Measurements from ENCODE around the gene TTC7B. TPM values are rescaled to one million over a fixed set of nuclear protein-coding genes. Genes with fewer than 3 reads are reported as not detected.

TTC7B gene
- total and polyA plus RNA-seq, 4 donors, result 23.1 to 85.0 (median 54.6) TPM

- peaks cover 15% of the 10 kb centered on the region for H3K36me3 ChIP-seq (ENCODE audit: control insufficient read depth, insufficient read depth, low read length)
- H3K4me3 ChIP-seq (ENCODE audit: low read depth, low read length), result no peak overlapping the region
- H3K27me3 ChIP-seq (ENCODE audit: control insufficient read depth, insufficient read depth, low read length), result no peaks in the 10 kb centered on the region
- peak in 1 of 6 donors; percentile 50 for DNase-seq (ENCODE audit: low read depth in 4 of 6, low spot score in 6 of 6)
- H3K27ac ChIP-seq (ENCODE audit: low read depth, low read length), result peak overlapping the region; percentile 22
- WGBS (ENCODE audit: insufficient coverage), result 41% methylated on average over 4 of the region's 7 CpGs
- H3K4me1 ChIP-seq (ENCODE audit: control insufficient read depth, insufficient read depth, low read length), result peaks cover 28% of the 10 kb centered on the region
- H3K9me3 ChIP-seq (ENCODE audit: control insufficient read depth, insufficient read depth, low read length), result no peaks in the 10 kb centered on the region
Measured at GRCh38 chr14:90608929-90609341, 207.3 kb downstream of the TTC7B start.

GRCh38 chr14:90608281-90608680 is 207.9 kb downstream of the TTC7B start:
- H3K4me1 ChIP-seq (ENCODE audit: control insufficient read depth, insufficient read depth, low read length), result peaks cover 22% of the 10 kb centered on the region
- H3K4me3 ChIP-seq (ENCODE audit: low read depth, low read length), result no peak overlapping the region
- DNase-seq (ENCODE audit: low read depth in 4 of 6, low spot score in 6 of 6), result no peak
- H3K36me3 ChIP-seq (ENCODE audit: control insufficient read depth, insufficient read depth, low read length), result peaks cover 10% of the 10 kb centered on the region
- no peak overlapping the region for H3K27ac ChIP-seq (ENCODE audit: low read depth, low read length)
- WGBS (ENCODE audit: insufficient coverage), result 81% methylated on average over 3 of the region's 11 CpGs
- no peaks in the 10 kb centered on the region for H3K9me3 ChIP-seq (ENCODE audit: control insufficient read depth, insufficient read depth, low read length)
- no peaks in the 10 kb centered on the region for H3K27me3 ChIP-seq (ENCODE audit: control insufficient read depth, insufficient read depth, low read length)

- 66% methylated on average over 10 of the region's 10 CpGs for WGBS (ENCODE audit: insufficient coverage)
- Histone ChIP-seq H3K27me3 (ENCODE audit: control insufficient read depth, insufficient read depth, low read length) (no peaks in the 10 kb centered on the region), H3K4me3 (ENCODE audit: low read depth, low read length) (no peak overlapping the region), H3K4me1 (ENCODE audit: control insufficient read depth, insufficient read depth, low read length) (peaks cover 19% of the 10 kb centered on the region), H3K27ac (ENCODE audit: low read depth, low read length) (no peak overlapping the region), H3K9me3 (ENCODE audit: control insufficient read depth, insufficient read depth, low read length) (no peaks in the 10 kb centered on the region), H3K36me3 (ENCODE audit: control insufficient read depth, insufficient read depth, low read length) (peaks cover 10% of the 10 kb centered on the region)
- DNase-seq (ENCODE audit: low read depth in 4 of 6, low spot score in 6 of 6), result no peak
Measured at GRCh38 chr14:90607141-90607540, 209.1 kb downstream of the TTC7B start.

- no peak overlapping the region for H3K27ac ChIP-seq (ENCODE audit: low read depth, low read length)
- peaks cover 10% of the 10 kb centered on the region for H3K36me3 ChIP-seq (ENCODE audit: control insufficient read depth, insufficient read depth, low read length)
- no peak overlapping the region for H3K4me3 ChIP-seq (ENCODE audit: low read depth, low read length)
- no peak for DNase-seq (ENCODE audit: low read depth in 4 of 6, low spot score in 6 of 6)
- no peaks in the 10 kb centered on the region for H3K9me3 ChIP-seq (ENCODE audit: control insufficient read depth, insufficient read depth, low read length)
- no peaks in the 10 kb centered on the region for H3K27me3 ChIP-seq (ENCODE audit: control insufficient read depth, insufficient read depth, low read length)
- WGBS (ENCODE audit: insufficient coverage), result no CpG with 5 or more reads among the region's 2 CpGs
- H3K4me1 ChIP-seq (ENCODE audit: control insufficient read depth, insufficient read depth, low read length), result peaks cover 17% of the 10 kb centered on the region
Measured at GRCh38 chr14:90606434-90606833, 209.8 kb downstream of the TTC7B start.

GRCh38 chr14:90605430-90605829 is 210.8 kb downstream of the TTC7B start:
- no peak overlapping the region for H3K4me3 ChIP-seq (ENCODE audit: low read depth, low read length)
- H3K27me3 ChIP-seq (ENCODE audit: control insufficient read depth, insufficient read depth, low read length), result no peaks in the 10 kb centered on the region
- H3K4me1 ChIP-seq (ENCODE audit: control insufficient read depth, insufficient read depth, low read length), result peaks cover 14% of the 10 kb centered on the region
- no peak overlapping the region for H3K27ac ChIP-seq (ENCODE audit: low read depth, low read length)
- no peak for DNase-seq (ENCODE audit: low read depth in 4 of 6, low spot score in 6 of 6)
- no peaks in the 10 kb centered on the region for H3K9me3 ChIP-seq (ENCODE audit: control insufficient read depth, insufficient read depth, low read length)
- H3K36me3 ChIP-seq (ENCODE audit: control insufficient read depth, insufficient read depth, low read length), result peaks cover 10% of the 10 kb centered on the region
- 72% methylated on average over 5 of the region's 6 CpGs for WGBS (ENCODE audit: insufficient coverage)

GRCh38 chr14:90604356-90604755 is 211.9 kb downstream of the TTC7B start:
- Histone ChIP-seq H3K27ac (ENCODE audit: low read depth, low read length) (no peak overlapping the region), H3K9me3 (ENCODE audit: control insufficient read depth, insufficient read depth, low read length) (no peaks in the 10 kb centered on the region), H3K36me3 (ENCODE audit: control insufficient read depth, insufficient read depth, low read length) (peaks cover 8% of the 10 kb centered on the region), H3K27me3 (ENCODE audit: control insufficient read depth, insufficient read depth, low read length) (no peaks in the 10 kb centered on the region), H3K4me3 (ENCODE audit: low read depth, low read length) (no peak overlapping the region), H3K4me1 (ENCODE audit: control insufficient read depth, insufficient read depth, low read length) (peaks cover 16% of the 10 kb centered on the region)
- WGBS (ENCODE audit: insufficient coverage), result 20% methylated on average over 1 of the region's 6 CpGs
- DNase-seq (ENCODE audit: low read depth in 4 of 6, low spot score in 6 of 6), result peak in 1 of 6 donors; percentile 86

GRCh38 chr14:90603841-90604240 is 212.4 kb downstream of the TTC7B start:
- no peak overlapping the region for H3K4me3 ChIP-seq (ENCODE audit: low read depth, low read length)
- peak in 1 of 6 donors; percentile 55 for DNase-seq (ENCODE audit: low read depth in 4 of 6, low spot score in 6 of 6)
- H3K27ac ChIP-seq (ENCODE audit: low read depth, low read length), result no peak overlapping the region
- no peaks in the 10 kb centered on the region for H3K27me3 ChIP-seq (ENCODE audit: control insufficient read depth, insufficient read depth, low read length)
- no peaks in the 10 kb centered on the region for H3K9me3 ChIP-seq (ENCODE audit: control insufficient read depth, insufficient read depth, low read length)
- peaks cover 8% of the 10 kb centered on the region for H3K36me3 ChIP-seq (ENCODE audit: control insufficient read depth, insufficient read depth, low read length)
- peaks cover 14% of the 10 kb centered on the region for H3K4me1 ChIP-seq (ENCODE audit: control insufficient read depth, insufficient read depth, low read length)
- 50% methylated on average over 1 of the region's 3 CpGs for WGBS (ENCODE audit: insufficient coverage)

- H3K4me1 ChIP-seq (ENCODE audit: control insufficient read depth, insufficient read depth, low read length), result peaks cover 9% of the 10 kb centered on the region
- no peak overlapping the region for H3K27ac ChIP-seq (ENCODE audit: low read depth, low read length)
- H3K36me3 ChIP-seq (ENCODE audit: control insufficient read depth, insufficient read depth, low read length), result peaks cover 5% of the 10 kb centered on the region
- no peak for DNase-seq (ENCODE audit: low read depth in 4 of 6, low spot score in 6 of 6)
- H3K4me3 ChIP-seq (ENCODE audit: low read depth, low read length), result no peak overlapping the region
- H3K9me3 ChIP-seq (ENCODE audit: control insufficient read depth, insufficient read depth, low read length), result no peaks in the 10 kb centered on the region
- no peaks in the 10 kb centered on the region for H3K27me3 ChIP-seq (ENCODE audit: control insufficient read depth, insufficient read depth, low read length)
- 100% methylated on average over 1 of the region's 1 CpG for WGBS (ENCODE audit: insufficient coverage)
Measured at GRCh38 chr14:90603336-90603735, 212.9 kb downstream of the TTC7B start.

GRCh38 chr14:90602088-90602687 is 214.0 kb downstream of the TTC7B start:
- no peaks in the 10 kb centered on the region for H3K9me3 ChIP-seq (ENCODE audit: control insufficient read depth, insufficient read depth, low read length)
- peaks cover 2% of the 10 kb centered on the region for H3K36me3 ChIP-seq (ENCODE audit: control insufficient read depth, insufficient read depth, low read length)
- 82% methylated on average over 7 of the region's 9 CpGs for WGBS (ENCODE audit: insufficient coverage)
- no peak overlapping the region for H3K27ac ChIP-seq (ENCODE audit: low read depth, low read length)
- no peaks in the 10 kb centered on the region for H3K27me3 ChIP-seq (ENCODE audit: control insufficient read depth, insufficient read depth, low read length)
- H3K4me3 ChIP-seq (ENCODE audit: low read depth, low read length), result no peak overlapping the region
- DNase-seq (ENCODE audit: low read depth in 4 of 6, low spot score in 6 of 6), result peak in 1 of 6 donors; percentile 47
- peaks cover 6% of the 10 kb centered on the region for H3K4me1 ChIP-seq (ENCODE audit: control insufficient read depth, insufficient read depth, low read length)

- H3K4me1 ChIP-seq (ENCODE audit: control insufficient read depth, insufficient read depth, low read length), result peaks cover 6% of the 10 kb centered on the region
- no peak overlapping the region for H3K4me3 ChIP-seq (ENCODE audit: low read depth, low read length)
- DNase-seq (ENCODE audit: low read depth in 4 of 6, low spot score in 6 of 6), result no peak
- H3K36me3 ChIP-seq (ENCODE audit: control insufficient read depth, insufficient read depth, low read length), result no peaks in the 10 kb centered on the region
- H3K27me3 ChIP-seq (ENCODE audit: control insufficient read depth, insufficient read depth, low read length), result no peaks in the 10 kb centered on the region
- 73% methylated on average over 3 of the region's 9 CpGs for WGBS (ENCODE audit: insufficient coverage)
- no peak overlapping the region for H3K27ac ChIP-seq (ENCODE audit: low read depth, low read length)
- no peaks in the 10 kb centered on the region for H3K9me3 ChIP-seq (ENCODE audit: control insufficient read depth, insufficient read depth, low read length)
Measured at GRCh38 chr14:90601563-90601962, 214.7 kb downstream of the TTC7B start.
